A549 (cell line): ENCODE measurements around the gene ACBD6. TPM values are rescaled to one million over a fixed set of nuclear protein-coding genes. Genes with fewer than 3 reads are reported as not detected.

Source experiments
- ATAC-seq, 2 experiments: fragments of 200-7000 bp in 1 of 2; fragments of >200 bp in 1 of 2; cut with Nextera tagmentation in 1 of 2; cut with Tn5 transposase in 1 of 2; 3 replicates each; pipeline versions ENCODE4 v1.8.0 to v1.9.1; 2018 to 2020; ENCODE audit warnings: mild to moderate bottlenecking in 1 of 2, moderate library complexity in 1 of 2
- CTCF ChIA-PET: fragments of 300-600 bp; sonication (Branson Sonifier 250); formaldehyde crosslinking; extraction: SDS; loops from one replicate; lab custom pipeline; 2021; ENCODE audit warnings: antibody characterized with exemption, inconsistent platforms; lab: Yijun Ruan, JAX
- POLR2A ChIA-PET: fragments of 350-600 bp; formaldehyde crosslinking; extraction: SDS; loops from one replicate; lab custom pipeline; 2021; ENCODE audit warnings: antibody characterized with exemption, inconsistent platforms; lab: Yijun Ruan, JAX
- DNase-seq, 2 experiments: peaks; one replicate each; pipeline versions ENCODE4 v3.0.0 to v3.0.0-alpha.2; 2011 to 2016; ENCODE audit warnings: low read depth in 1 of 2, low spot score in 1 of 2
- FAIRE-seq: peaks from 2 replicates; lab custom pipeline; 2011; peaks lifted over from hg19 to GRCh38; lab: Jason Lieb, UNC
- H3K27ac ChIP-seq, 2 experiments: fragments of >200 bp; sonication (Bioruptor Twin); formaldehyde crosslinking; 3 replicates each; pipeline ENCODE4 v1.5.1; 2016 to 2017
- H3K4me1 ChIP-seq: fragments of >200 bp; sonication (Bioruptor Twin); formaldehyde crosslinking; 3 replicates; pipeline ENCODE4 v1.6.1; 2016
- H3K4me2 ChIP-seq: fragments of >200 bp; sonication (Bioruptor Twin); formaldehyde crosslinking; 3 replicates; pipeline ENCODE4 v1.6.1; 2016
- H3K4me3 ChIP-seq: fragments of >200 bp; sonication (Bioruptor Twin); formaldehyde crosslinking; 3 replicates; pipeline ENCODE4 v1.5.1; 2016
- H3K9me3 ChIP-seq: fragments of >200 bp; sonication (Bioruptor Twin); formaldehyde crosslinking; 3 replicates; pipeline ENCODE4 v1.6.1; 2016
- BCL3 ChIP-seq: fragments of >200 bp; sonication (Bioruptor Twin); formaldehyde crosslinking; IDR thresholded peaks from 3 replicates; pipeline ENCODE4 v1.6.1; 2016
- CBX8 ChIP-seq: fragments of 200-600 bp; sonication (generic); IDR thresholded peaks from 2 replicates; pipeline ENCODE4 v1.6.1; 2016
- CEBPB ChIP-seq, 2 experiments: fragments of >200 bp in 1 of 2; sonication (Bioruptor Twin) in 1 of 2; formaldehyde crosslinking in 1 of 2; IDR thresholded peaks; 2 replicates each; pipeline ENCODE4 v1.6.1; 2012 to 2016
- CHD4 ChIP-seq: fragments of 200-600 bp; sonication (generic); IDR thresholded peaks from 2 replicates; pipeline ENCODE4 v1.6.1; 2016; ENCODE audit warnings: antibody characterized with exemption, mild to moderate bottlenecking, borderline replicate concordance
- ELK1 ChIP-seq: fragments of 150-350 bp; IDR thresholded peaks from 2 replicates; pipeline ENCODE4 v1.6.1; 2014; ENCODE audit warnings: low read depth, mild to moderate bottlenecking, low read length
- EP300 ChIP-seq, 2 experiments: fragments of >200 bp; sonication (Bioruptor Twin); formaldehyde crosslinking; IDR thresholded peaks; 2 replicates in 1 of 2; 3 replicates in 1 of 2; pipeline ENCODE4 v1.6.1; 2016 to 2017
- ESRRA ChIP-seq: fragments of 150-350 bp; IDR thresholded peaks from 2 replicates; pipeline ENCODE4 v1.6.1; 2014; ENCODE audit warnings: mild to moderate bottlenecking, low read length, borderline replicate concordance
- FOSB ChIP-seq: fragments of 250-450 bp; sonication (Bioruptor Pico); IDR thresholded peaks from 2 replicates; pipeline ENCODE4 v1.5.0; 2020; ENCODE audit warnings: mild to moderate bottlenecking, moderate library complexity
- FOXS1 ChIP-seq: fragments of 250-450 bp; sonication (Bioruptor Pico); IDR thresholded peaks from 2 replicates; pipeline ENCODE4 v1.5.0; 2020; ENCODE audit warnings: mild to moderate bottlenecking, moderate library complexity
- HDAC2 ChIP-seq: fragments of 200-600 bp; sonication (generic); IDR thresholded peaks from 2 replicates; pipeline ENCODE4 v1.6.1; 2016
- HES2 ChIP-seq: fragments of >200 bp; sonication (Bioruptor Twin); formaldehyde crosslinking; IDR thresholded peaks from 2 replicates; pipeline ENCODE4 v1.6.1; 2016
- HOXB13 ChIP-seq: fragments of 250-450 bp; sonication (Bioruptor Pico); IDR thresholded peaks from 2 replicates; pipeline ENCODE4 v1.5.0; 2020; ENCODE audit warnings: low read depth, mild to moderate bottlenecking, moderate library complexity
- MAZ ChIP-seq: fragments of 150-350 bp; IDR thresholded peaks from 2 replicates; pipeline ENCODE4 v1.6.1; 2014; ENCODE audit warnings: antibody characterized with exemption, low read depth, low read length, borderline replicate concordance
- MYC ChIP-seq: IDR thresholded peaks from 2 replicates; pipeline ENCODE4 v1.6.1; 2012; ENCODE audit warnings: mild to moderate bottlenecking, inconsistent platforms, low read length, improper control_type of control experiment, borderline replicate concordance
- NR3C1 ChIP-seq: fragments of >200 bp; sonication (Bioruptor Twin); formaldehyde crosslinking; IDR thresholded peaks from 3 replicates; pipeline ENCODE4 v1.6.1; 2017
- RCOR1 ChIP-seq: fragments of 150-350 bp; IDR thresholded peaks from 2 replicates; pipeline ENCODE4 v1.6.1; 2014; ENCODE audit warnings: antibody characterized with exemption, low read length, low read depth
- RFX5 ChIP-seq: fragments of 450-650 bp; IDR thresholded peaks from 2 replicates; pipeline ENCODE4 v1.7.1; 2014; ENCODE audit warnings: antibody characterized with exemption, mild to moderate bottlenecking, moderate library complexity
- SREBF2 ChIP-seq: fragments of 450-650 bp; IDR thresholded peaks from 2 replicates; pipeline ENCODE4 v1.6.1; 2014; ENCODE audit warnings: mild to moderate bottlenecking, moderate library complexity
- TP53 ChIP-seq: fragments of 250-450 bp; sonication (Bioruptor Pico); IDR thresholded peaks from 2 replicates; pipeline ENCODE4 v1.5.0; 2021; ENCODE audit warnings: mild to moderate bottlenecking, moderate library complexity
- ZFP36 ChIP-seq: fragments of 450-650 bp; IDR thresholded peaks from 2 replicates; pipeline ENCODE4 v1.6.1; 2014; ENCODE audit warnings: borderline replicate concordance; ENCODE audit not compliant: partially characterized antibody
- ZNF302 ChIP-seq: fragments of 250-450 bp; sonication (Bioruptor Pico); IDR thresholded peaks from 2 replicates; pipeline ENCODE4 v1.9.0; 2021; ENCODE audit warnings: inconsistent platforms, mild to moderate bottlenecking, moderate library complexity
- ZSCAN20 ChIP-seq: fragments of 250-450 bp; sonication (Bioruptor Pico); IDR thresholded peaks from 2 replicates; pipeline ENCODE4 v1.8.0; 2022; ENCODE audit warnings: mild to moderate bottlenecking, moderate library complexity
- WGBS: methylation state at CpG from one replicate; pipeline ENCODE4 v1.1.6; 2017; ENCODE audit errors: missing lambda C conversion rate; 5-methylcytosine and 5-hydroxymethylcytosine counted together
- polyA plus RNA-seq, 4 experiments: library from polyadenylated mRNA; depleted of rRNA in 3 of 4; stranded (reverse); fragments of >200 nt; fragmentation: RNase III in 1 of 4; extraction: RNeasy Plus Mini Kit Qiagen cat#74134 plus additional on column Dnase treatment in 1 of 4; gene quantifications; 2 replicates in 3 of 4; 3 replicates in 1 of 4; pipeline ENCODE4 v1.2.3, GENCODE V29; 2011 to 2017
- TF ChIP-seq, protein P1 (sequence below): fragments of 250-450 bp; sonication (Bioruptor Pico); IDR thresholded peaks from 2 replicates; pipeline ENCODE4 v1.5.0; 2021; ENCODE audit warnings: mild to moderate bottlenecking, moderate library complexity, borderline replicate concordance
- TF ChIP-seq, protein P2 (sequence below): IDR thresholded peaks from 2 replicates; pipeline ENCODE4 v1.6.1; 2012
- TF ChIP-seq, protein P3 (sequence below): IDR thresholded peaks from 2 replicates; pipeline ENCODE4 v1.6.1; 2012

ACBD6 gene
- polyA plus RNA-seq, 2 of the 4 experiments (the other 2 are of a cell fraction), result 61.4 to 91.3 TPM

GRCh38 chr1:180494370-180494769 is 8.0 kb downstream of the ACBD6 start:
- no peak overlapping the region for H3K4me2 ChIP-seq
- no peaks in the 10 kb centered on the region for H3K9me3 ChIP-seq
- ChIA-PET POLR2A (no interaction called here), CTCF (interaction anchor here (1.3 to 1.4 kb wide), 2 partner anchors 12 to 369 kb away, joined by 3 read pairs; no protein-coding TSS in a partner anchor)
- 77% methylated on average over 2 of the region's 2 CpGs for WGBS
- ATAC-seq (no peak), FAIRE-seq (no peak), DNase-seq (no peak)
- TF ChIP-seq ZNF302 (CRISPR knock-in tag) (no peak), MYC (no peak), MAZ (no peak), NR3C1 (no peak), ZFP36 (no peak), CHD4 (no peak), HDAC2 (no peak)
- no peak overlapping the region for H3K27ac ChIP-seq
- peaks cover 20% of the 10 kb centered on the region; the same call in 2 of the 3 replicates for H3K4me1 ChIP-seq
- H3K4me3 ChIP-seq, result no peak overlapping the region

DNA sequence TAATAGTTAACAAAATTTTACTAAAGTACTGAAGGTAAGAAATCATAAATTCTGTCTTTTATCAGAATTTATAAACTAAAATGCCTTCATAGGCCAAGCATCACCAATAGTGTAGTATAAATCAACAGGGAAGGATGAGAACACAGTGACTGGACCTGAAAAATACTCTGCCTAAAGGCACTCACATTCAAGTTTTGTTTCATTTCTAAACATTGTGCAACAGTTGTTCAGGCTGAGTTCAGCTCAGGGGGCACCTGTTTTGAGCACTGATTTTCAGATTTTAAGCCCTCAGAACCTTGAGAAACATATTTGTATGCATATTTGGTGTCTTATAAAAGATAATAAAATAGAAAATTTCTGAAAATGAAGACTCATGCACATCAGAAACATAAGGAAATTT is 12.4 kb downstream of the ACBD6 start:
- ChIA-PET CTCF (interaction anchor here (1.4 kb wide), 1 partner anchor 12 kb away, joined by 3 read pairs; no protein-coding TSS in a partner anchor), POLR2A (no interaction called here)
- H3K4me1 ChIP-seq, result peaks cover 8% of the 10 kb centered on the region; the same call in 2 of the 3 replicates
- FAIRE-seq (no peak), ATAC-seq (no peak), DNase-seq (no peak)
- no peaks in the 10 kb centered on the region for H3K9me3 ChIP-seq
- H3K4me3 ChIP-seq, result no peak overlapping the region
- TF ChIP-seq, protein P1, sequence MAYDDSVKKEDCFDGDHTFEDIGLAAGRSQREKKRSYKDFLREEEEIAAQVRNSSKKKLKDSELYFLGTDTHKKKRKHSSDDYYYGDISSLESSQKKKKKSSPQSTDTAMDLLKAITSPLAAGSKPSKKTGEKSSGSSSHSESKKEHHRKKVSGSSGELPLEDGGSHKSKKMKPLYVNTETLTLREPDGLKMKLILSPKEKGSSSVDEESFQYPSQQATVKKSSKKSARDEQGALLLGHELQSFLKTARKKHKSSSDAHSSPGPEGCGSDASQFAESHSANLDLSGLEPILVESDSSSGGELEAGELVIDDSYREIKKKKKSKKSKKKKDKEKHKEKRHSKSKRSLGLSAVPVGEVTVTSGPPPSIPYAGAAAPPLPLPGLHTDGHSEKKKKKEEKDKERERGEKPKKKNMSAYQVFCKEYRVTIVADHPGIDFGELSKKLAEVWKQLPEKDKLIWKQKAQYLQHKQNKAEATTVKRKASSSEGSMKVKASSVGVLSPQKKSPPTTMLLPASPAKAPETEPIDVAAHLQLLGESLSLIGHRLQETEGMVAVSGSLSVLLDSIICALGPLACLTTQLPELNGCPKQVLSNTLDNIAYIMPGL (CRISPR knock-in tag), result no peak
- 0 out of 4 replicates have a peak, but pooled peaks of 1 of the 2 experiments have one; percentile 23 for TF ChIP-seq CEBPB (IDR thresholded peaks at IDR 0.05)
- H3K4me2 ChIP-seq, result no peak overlapping the region
- H3K27ac ChIP-seq, result no peak overlapping the region

GRCh38 chr1:180489313-180489712 is 13.1 kb downstream of the ACBD6 start:
- WGBS, result 87% methylated on average over 2 of the region's 2 CpGs
- POLR2A ChIA-PET, result no interaction called here
- no peaks in the 10 kb centered on the region for H3K9me3 ChIP-seq
- ATAC-seq, result no peak
- TF ChIP-seq, protein P2, sequence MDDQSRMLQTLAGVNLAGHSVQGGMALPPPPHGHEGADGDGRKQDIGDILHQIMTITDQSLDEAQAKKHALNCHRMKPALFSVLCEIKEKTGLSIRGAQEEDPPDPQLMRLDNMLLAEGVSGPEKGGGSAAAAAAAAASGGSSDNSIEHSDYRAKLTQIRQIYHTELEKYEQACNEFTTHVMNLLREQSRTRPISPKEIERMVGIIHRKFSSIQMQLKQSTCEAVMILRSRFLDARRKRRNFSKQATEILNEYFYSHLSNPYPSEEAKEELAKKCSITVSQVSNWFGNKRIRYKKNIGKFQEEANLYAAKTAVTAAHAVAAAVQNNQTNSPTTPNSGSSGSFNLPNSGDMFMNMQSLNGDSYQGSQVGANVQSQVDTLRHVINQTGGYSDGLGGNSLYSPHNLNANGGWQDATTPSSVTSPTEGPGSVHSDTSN, result no peak
- TF ChIP-seq HOXB13 (CRISPR knock-in tag) (no peak), FOSB (CRISPR knock-in tag) (no peak), CBX8 (no peak), ESRRA (no peak), RCOR1 (no peak), ZNF302 (CRISPR knock-in tag) (no peak), ELK1 (no peak), HDAC2 (no peak), FOXS1 (CRISPR knock-in tag) (no peak), BCL3 (no peak), MAZ (no peak), HES2 (no peak), CHD4 (no peak), RFX5 (no peak), SREBF2 (no peak), ZSCAN20 (CRISPR knock-in tag) (no peak), TP53 (no peak), EP300 (IDR thresholded peaks at IDR 0.05) (no peak)
- TF ChIP-seq, protein P3, sequence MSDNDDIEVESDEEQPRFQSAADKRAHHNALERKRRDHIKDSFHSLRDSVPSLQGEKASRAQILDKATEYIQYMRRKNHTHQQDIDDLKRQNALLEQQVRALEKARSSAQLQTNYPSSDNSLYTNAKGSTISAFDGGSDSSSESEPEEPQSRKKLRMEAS, result no peak
- TF ChIP-seq, all 56 proteins: peak for 0
- H3K27ac ChIP-seq, result no peak overlapping the region
- H3K4me2 ChIP-seq, result no peak overlapping the region
- FAIRE-seq, result no peak
- DNase-seq, result no peak
- CTCF ChIA-PET, result interaction anchor here (1.2 to 1.4 kb wide), 2 partner anchors 12 to 301 kb away, joined by 3 read pairs; no protein-coding TSS in a partner anchor
- no peak overlapping the region for H3K4me3 ChIP-seq
- H3K4me1 ChIP-seq, result peaks cover 6% of the 10 kb centered on the region; the same call in 2 of the 3 replicates
